GM19238 (cell line): ENCODE measurements around the gene AFF3.
"Not testable (repeated sequence)": the region's sequence is repeated elsewhere in the genome, so short reads cannot be mapped to it uniquely, and the experiment has no call there.

ENCODE experiments used
- DNase-seq: peaks from one replicate; pipeline ENCODE4 v3.0.0; 2011; ENCODE audit warnings: low spot score; ENCODE audit not compliant: insufficient read length

The AFF3 gene

DNA sequence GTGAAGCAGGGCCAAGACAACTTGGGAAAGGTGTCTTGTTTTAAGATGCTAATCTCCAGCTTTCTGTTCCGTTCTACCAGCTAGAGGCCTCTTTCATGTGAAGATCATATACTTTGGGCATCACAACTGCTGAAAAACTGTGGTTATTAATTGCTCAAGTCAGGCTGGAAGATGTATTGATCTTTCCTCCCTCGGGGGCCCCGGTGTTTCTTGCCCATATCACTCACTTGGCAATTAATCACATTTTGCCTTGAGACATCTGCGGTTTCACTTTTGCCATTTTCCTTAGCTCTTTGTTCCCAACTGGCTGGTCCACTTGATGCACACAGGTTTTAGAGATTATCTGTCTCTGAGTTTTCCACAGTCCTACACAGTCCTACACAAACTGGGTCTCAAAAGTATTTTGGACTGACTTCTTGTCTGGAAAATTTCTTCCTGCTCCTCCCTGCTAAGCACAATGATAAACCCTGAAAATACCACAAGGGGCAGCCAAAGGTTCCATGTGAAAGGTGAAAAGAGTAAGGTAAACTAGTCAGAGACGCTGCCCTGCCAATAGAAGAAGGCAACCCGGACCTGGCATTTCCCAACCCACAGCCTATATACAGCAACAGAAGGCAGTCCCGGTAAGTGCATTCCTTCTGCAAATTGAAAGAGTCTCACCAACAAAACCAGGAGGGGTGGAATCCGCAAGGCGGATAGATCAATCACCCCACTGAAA lies 181.0 kb downstream of the AFF3 start:
- no peak for DNase-seq

DNA sequence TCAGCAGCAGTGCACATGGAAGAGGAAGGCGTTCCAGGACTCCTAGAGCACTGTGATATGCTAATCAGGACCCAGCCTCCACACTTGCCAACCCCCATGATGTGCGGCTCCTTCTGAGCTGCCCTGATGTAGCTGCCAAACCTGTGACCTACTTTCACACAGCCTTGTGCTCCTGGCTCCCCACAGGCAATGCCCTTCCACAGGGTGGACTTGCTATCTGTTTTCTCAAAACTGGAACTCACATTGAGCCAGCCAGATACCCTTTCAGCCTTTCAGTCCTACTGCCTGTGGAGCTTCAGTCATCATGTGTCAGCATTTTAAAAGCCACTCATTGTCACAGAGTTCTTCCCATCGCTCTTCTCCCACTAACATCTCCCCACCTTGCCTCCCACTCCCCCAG lies 181.6 kb downstream of the AFF3 start:
- no peak for DNase-seq

DNA sequence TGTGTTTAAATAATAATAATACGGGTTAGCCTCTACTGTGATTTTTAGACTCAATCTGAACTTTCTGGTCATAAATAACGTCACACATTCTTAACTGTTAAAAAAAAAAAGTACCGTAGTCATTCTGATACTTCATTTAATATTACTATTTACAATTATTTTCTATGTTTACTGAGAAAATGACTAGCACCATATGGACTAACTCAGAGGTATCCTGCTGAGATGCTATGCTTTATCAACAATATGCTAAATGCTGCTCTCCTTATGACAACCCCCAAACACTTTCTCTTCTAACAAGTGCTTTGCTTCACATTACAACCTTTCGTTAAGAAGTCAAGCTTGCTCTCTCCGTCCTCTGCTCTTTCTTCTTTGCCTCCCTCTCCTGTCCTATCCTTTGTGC lies 182.1 kb downstream of the AFF3 start:
- no peak for DNase-seq

DNA sequence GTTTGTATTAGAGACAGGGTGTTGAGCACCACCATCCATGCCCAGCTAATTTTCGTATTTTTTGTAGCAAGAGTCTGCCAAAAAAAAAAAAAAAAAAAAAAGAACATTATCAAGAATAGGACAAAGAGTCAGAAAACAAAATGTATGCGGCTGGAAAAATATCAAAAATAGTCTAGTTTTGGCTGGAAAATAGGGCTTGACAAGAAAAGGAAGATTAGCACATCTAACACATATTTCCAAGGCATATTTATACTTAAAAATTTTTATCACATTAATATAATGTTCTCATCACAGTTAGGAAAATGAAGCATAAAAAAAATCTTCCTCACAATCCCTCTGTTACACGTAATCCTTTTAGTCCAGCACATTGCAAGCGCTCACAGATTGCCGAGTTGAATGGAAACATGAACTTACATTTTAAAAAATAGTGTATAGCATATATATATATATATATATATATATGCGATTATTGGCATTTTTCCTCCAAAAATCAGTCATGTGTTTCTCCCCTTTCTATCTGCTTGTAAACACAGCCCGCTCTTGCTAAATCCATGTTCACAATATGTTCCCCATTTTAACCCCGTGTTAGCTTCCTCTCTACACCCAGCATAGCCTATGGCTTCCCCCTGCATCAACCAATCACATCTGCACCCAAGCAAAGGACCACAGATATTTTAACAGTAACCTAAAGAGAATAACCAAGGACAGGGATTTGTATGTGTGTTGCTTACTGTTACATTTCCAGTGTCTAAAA lies 183.0 kb downstream of the AFF3 start:
- DNase-seq = no peak

DNA sequence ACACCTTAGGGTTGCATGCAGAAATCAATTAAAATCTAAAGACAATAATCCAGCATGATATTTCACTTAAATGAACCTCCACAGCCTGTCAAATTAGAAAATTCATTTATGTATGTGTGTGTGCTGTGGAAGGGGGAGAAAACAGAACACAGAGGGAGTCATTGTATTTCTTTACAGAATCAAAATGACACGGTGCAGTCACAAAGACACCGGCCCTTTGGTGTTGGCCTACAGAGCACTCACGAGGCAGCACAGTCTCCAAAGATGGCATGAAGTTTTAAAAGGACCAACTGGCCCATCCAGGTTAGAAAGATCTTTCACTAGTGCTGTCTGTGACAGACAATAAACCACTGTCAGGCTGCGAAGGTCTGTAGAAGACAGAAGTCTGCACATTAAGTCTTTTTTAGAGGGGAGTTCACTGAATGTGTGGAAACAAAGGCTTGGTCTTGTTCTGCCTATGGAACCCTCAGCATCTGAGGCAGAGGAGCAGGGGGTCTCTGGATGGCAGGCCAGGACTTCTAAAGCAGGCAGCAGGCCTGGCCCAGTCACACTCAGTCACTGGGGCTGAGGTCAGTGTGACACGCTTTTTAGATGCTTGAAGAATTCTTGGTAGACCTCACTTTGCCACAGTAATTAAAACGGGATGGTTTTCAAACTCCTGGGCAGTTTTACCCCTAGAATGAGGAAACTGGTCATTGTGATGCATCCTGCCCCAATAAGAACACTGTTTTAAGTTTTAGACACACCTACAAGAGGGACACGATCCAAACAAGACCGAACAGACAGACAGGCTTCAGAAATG lies 184.9 kb downstream of the AFF3 start:
- no peak for DNase-seq

GRCh38 chr2:99956232-99957030 lies 186.0 kb downstream of the AFF3 start:
- DNase-seq = no peak

GRCh38 chr2:99953750-99954149 lies 188.6 kb downstream of the AFF3 start:
- DNase-seq = no peak

DNA sequence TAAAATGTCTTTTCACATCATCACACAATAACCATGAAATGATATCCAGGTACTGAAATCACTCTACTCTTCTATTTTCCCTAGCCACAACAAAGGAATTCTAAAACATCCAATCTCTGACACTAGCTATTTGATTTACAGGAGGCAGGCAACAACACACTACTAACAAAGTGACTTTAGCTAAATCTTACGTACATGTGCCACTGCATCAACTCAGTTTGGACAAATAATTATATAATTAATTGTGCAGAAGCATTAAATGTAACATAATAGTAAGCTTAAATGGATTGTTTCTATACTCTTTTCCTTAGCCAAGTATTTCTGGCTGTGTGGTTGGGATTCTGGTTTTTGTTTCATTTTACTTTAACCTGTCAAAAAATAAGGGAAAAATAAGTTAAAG lies 192.4 kb downstream of the AFF3 start:
- no peak for DNase-seq

GRCh38 chr2:99949530-99949929 lies 192.9 kb downstream of the AFF3 start:
- no peak for DNase-seq

GRCh38 chr2:99948010-99948409 lies 194.4 kb downstream of the AFF3 start:
- DNase-seq = no peak

GRCh38 chr2:99947366-99947765 lies 195.0 kb downstream of the AFF3 start:
- DNase-seq = not testable (repeated sequence)

DNA sequence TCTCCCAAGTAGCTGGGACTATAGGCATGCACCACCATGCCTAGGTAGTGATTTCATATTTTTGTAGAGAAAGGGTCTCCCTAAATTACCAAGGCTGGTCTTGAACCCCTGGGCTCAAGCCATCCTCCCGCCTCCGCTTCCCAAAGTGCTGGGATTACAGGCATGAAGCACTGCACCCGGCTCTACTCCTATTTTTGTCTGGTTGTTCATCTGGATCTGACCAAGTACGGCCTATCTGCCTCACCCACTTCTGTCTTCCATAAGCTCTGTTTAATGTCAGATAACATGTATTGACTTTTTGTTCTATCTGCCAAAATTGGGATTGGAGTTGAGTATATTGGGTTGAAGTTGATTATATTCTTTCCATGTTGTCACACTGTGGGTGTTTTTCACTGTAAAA lies 198.4 kb downstream of the AFF3 start:
- DNase-seq = no peak

DNA sequence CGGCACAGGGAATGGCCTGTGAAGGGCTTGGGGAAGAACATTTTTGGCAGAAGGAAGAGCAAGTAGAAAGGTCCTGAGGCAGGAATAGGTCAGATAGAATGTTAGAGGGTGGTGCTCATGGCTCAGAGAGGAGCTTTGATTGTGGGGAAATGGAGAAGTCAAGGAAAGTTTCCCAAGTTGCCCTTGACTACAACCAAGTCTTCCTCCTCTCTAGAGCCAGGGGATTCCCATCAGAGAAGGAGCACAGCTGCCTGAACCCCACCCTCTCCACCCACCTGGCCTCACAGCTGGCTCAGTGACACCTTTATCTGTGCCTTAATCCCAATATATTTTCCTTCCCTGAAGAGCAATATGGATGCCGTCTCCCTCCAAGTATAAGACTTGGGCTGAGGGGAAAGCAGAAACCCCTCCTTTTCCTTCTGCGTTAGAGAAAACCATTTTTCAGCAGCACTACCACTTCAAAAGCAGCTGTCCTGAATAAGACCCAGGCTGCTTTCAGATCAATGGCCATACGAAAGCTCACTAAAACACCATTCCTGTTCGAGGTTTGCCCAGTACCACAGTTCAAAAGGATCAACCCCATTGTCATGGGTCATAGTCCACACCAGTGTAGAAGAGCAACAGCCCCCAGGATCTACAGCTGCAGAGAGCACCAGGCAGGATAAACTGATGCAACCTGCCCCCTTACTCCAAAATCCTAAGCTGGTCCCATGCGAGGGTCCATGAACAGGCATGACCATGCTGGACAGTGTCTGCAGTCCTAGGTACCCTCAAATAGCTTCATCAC lies 199.6 kb downstream of the AFF3 start:
- no peak for DNase-seq

DNA sequence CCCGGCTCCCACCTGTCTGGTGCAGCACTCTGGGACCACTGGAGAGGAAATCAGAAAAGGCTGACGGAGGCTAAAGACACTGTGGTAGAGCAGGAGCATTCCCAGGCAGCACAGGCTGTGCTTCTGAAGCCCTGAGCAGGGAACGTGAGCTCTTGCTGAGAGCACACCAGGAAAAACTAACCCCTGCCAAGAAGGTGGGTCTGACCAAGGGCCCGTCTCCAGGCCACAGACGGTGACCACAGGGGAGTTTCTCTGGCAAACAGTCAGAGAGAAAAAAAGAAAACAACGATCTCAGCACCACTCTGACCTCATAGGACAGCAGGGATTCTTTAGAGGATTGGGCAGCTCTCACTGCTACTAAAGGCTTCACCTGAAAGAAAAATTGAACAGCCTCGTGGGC lies 201.4 kb downstream of the AFF3 start:
- DNase-seq = no peak

DNA sequence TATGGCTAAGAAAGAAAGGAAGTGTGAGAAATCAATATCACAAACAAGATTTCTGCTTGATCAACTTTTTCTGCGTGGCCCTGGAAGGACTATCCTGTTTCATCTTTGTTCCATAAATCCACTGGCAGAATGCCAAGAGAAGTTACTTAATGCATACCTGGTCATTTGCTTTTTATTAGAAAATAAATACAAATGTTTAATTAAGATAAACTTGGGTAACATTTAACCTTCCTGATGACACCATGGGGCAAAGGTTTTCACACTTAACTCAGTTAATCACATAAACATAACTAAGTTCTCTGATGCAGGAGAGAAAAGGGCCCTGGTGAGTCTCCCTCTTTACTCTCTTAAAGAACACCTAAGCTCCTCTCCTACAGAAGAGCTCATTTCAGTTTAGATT lies 203.3 kb downstream of the AFF3 start:
- no peak for DNase-seq

- DNase-seq = no peak
These were observed 204.1 kb downstream of the AFF3 start for GRCh38 chr2:99938250-99938649.

DNA sequence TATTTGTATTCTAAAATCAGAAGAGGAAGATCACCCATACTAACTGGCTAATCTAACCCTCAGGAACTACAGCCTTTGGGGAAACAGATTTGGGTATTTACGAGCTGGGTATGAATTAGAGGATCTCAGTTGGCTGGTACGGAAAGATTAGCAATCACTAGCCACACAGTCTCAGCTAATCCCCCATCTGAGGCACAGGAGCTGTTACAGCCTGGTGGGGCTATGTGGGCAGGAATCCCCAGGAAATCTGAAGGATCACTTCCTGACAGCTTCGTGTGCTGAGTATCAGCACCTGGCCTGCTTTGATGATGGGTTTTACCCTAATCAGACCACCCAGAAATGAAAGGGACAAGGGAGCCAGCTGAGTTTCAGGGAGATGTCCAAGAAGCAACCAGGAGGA lies 206.3 kb downstream of the AFF3 start:
- no peak for DNase-seq

GRCh38 chr2:99935662-99936061 lies 206.7 kb downstream of the AFF3 start:
- DNase-seq = no peak

GRCh38 chr2:99933894-99934650 lies 208.3 kb downstream of the AFF3 start:
- DNase-seq = no peak

DNA sequence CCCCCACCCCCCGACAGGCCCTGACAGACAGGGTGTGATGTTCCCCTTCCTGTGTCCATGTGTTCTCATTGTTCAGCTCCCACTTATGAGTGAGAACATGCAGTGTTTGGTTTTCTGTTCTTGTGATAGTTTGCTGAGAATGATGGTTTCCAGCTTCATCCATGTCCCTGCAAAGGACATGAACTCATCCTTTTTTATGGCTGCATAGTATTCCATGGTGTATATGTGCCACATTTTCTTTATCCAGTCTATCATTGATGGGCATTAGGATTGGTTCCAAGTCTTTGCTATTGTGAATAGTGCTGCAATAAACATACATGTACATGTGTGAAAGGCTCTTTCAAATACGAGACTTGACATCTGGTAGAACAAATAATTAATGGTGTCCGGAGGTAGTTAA lies 208.9 kb downstream of the AFF3 start:
- not testable (repeated sequence) for DNase-seq
